ENCODE data around the gene MPPED1.

DNA sequence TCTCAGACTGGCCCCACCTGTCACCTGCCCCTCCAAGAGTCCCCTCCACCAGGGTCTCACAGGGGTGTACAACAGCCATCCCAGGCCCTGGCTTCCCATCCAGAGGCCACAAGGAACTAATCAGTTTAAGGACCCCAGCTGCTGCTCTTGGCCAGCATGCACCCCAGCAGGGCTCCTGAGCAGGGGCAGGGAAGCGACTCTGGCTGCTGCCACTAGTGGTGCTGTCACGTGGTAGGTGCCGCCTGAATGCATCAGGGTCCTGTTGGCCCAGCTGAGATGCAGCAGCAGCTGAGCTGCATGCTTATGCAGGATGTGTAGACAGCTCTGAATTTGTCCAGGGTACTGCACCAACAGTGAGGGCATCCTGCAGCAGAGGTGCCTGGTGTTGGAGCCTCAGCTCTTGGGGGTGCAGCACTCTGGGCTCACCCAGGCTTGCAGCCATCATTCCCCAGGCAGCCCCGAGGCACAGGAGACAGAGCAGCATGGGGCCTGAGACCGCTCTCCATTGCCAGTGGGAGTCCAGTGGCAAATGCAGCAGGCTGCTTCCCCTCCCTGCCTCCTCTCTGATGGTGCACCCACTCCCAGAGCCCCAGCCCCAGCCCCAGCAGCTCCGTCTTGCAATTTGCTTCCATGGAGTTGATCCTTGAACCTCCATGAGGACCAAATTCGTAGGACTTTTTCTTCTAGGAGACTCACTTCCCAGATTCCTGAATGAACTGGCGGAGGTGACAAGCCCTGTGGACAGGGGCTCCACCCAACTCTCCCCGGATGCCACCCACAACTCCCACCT lies 98.7 kb downstream of the MPPED1 start:
- TF ChIP-seq EZH2 (IDR thresholded peaks at IDR 0.05; ENCODE audit: borderline replicate concordance), result no peak
- TF ChIP-seq, protein P1, sequence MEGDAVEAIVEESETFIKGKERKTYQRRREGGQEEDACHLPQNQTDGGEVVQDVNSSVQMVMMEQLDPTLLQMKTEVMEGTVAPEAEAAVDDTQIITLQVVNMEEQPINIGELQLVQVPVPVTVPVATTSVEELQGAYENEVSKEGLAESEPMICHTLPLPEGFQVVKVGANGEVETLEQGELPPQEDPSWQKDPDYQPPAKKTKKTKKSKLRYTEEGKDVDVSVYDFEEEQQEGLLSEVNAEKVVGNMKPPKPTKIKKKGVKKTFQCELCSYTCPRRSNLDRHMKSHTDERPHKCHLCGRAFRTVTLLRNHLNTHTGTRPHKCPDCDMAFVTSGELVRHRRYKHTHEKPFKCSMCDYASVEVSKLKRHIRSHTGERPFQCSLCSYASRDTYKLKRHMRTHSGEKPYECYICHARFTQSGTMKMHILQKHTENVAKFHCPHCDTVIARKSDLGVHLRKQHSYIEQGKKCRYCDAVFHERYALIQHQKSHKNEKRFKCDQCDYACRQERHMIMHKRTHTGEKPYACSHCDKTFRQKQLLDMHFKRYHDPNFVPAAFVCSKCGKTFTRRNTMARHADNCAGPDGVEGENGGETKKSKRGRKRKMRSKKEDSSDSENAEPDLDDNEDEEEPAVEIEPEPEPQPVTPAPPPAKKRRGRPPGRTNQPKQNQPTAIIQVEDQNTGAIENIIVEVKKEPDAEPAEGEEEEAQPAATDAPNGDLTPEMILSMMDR (IDR thresholded peaks at IDR 0.05; ENCODE audit: poor library complexity), result no peak
- TF ChIP-seq EZH2phosphoT487 (IDR thresholded peaks at IDR 0.05; ENCODE audit: low read depth, severe bottlenecking, unreplicated experiment), result no peak

All from hepatocyte (in vitro differentiated cells).